Measurements from ENCODE around the gene CYLD.

The CYLD gene

GRCh38 chr16:50741781-50742575, at the start of gene CYLD:
Gene CYLD, plus strand, starts transcription at chr16:50742086. Its CDS starts 7,613 bp downstream, at chr16:50749699.
- DNase-seq: peak; percentile 94 to 99 (median 98)

DNA sequence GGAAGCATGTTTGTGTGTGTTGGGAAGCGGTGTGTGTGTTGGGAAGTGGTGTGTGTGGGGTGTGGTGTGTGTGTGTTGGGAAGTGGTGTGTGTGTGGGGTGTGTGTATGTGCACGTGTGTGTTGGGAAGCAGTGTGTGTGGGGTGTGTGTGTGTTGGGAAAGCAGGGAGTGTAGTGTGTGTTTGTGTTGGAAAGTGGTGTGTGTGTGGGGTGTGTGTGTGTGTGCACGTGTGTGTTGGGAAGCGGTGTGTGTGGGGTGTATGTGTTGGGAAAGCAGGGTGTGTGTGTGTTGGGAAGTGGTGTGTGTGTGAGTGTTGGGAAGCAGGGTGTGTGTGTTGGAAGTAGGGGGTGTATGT, 49.3 kb upstream of the CYLD start:
- no peak for DNase-seq

DNA sequence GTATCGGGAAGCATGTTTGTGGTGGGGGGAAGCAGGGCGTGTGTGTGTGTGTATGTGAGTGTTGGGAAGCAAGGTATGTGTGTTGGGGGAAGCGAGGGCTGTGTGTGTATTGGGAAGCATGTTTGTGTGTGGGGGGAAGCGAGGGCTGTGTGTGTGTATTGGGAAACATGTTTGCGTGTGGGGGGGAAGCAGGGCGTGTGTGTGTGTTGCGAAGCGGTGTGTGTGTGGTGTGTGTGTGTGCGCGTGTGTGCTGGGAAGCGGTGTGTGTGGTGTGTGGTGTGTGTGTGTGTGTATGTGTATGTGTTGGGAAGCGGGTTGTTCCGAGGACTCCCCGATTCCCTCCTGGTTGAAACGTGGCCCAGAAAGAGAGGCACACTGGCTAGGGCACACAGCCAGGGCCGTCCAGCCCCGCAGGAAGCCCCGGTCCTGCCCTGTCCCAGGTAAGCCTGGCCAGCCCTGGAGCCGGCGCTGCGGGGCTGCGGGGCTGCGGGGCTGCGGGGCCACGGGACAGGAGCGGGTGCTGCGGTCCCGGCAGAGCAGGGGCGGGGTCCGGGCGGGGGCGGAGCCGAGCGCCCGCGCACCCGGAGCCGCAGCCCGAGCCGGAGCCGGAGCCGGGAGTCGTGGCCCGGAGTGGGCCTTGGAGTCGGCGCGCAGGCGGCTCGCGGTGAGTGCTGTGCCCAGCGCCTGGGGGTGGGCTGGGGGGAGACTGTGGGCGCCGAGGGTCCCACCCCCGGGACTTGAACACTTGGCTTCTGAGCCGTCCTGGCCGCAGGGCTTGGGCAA, 48.7 kb upstream of the CYLD start, which contains the start of gene NOD2:
TSS of gene NOD2 (plus strand) at position 608 of the 783 bp plus-strand sequence. CDS start 5,890 bp downstream, outside the sequence.
- no peak for DNase-seq

DNA sequence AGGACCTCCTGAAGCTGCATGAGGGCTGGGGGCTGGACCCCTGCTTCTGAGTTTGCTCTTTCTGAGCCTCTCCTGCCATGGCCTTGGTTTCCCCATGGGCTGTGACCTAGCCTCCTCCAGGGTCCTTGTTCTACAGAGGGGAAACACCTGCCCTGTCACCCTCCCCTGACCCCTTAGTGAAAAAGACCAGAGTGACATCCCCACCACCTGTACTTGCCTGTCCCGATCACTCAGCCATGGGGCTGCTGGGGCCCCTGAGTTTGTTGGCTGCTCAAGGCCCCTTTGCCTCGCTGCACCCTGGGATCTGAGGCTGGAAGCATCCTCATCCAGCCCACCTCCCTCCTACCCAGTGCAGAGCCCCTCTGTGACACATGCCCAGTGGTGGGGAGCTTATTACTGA, 47.7 kb upstream of the CYLD start:
- no peak for DNase-seq

- no peak for DNase-seq
Observed at GRCh38 chr16:50695017-50696000, 46.6 kb upstream of the CYLD start.

GRCh38 chr16:50696126-50696525, 45.8 kb upstream of the CYLD start:
- no peak for DNase-seq

- no peak for DNase-seq
Observed at GRCh38 chr16:50696575-50697420, 45.1 kb upstream of the CYLD start.

GRCh38 chr16:50697421-50697715, 44.5 kb upstream of the CYLD start:
- DNase-seq: no peak

GRCh38 chr16:50697881-50698767, 43.8 kb upstream of the CYLD start:
- no peak for DNase-seq

DNA sequence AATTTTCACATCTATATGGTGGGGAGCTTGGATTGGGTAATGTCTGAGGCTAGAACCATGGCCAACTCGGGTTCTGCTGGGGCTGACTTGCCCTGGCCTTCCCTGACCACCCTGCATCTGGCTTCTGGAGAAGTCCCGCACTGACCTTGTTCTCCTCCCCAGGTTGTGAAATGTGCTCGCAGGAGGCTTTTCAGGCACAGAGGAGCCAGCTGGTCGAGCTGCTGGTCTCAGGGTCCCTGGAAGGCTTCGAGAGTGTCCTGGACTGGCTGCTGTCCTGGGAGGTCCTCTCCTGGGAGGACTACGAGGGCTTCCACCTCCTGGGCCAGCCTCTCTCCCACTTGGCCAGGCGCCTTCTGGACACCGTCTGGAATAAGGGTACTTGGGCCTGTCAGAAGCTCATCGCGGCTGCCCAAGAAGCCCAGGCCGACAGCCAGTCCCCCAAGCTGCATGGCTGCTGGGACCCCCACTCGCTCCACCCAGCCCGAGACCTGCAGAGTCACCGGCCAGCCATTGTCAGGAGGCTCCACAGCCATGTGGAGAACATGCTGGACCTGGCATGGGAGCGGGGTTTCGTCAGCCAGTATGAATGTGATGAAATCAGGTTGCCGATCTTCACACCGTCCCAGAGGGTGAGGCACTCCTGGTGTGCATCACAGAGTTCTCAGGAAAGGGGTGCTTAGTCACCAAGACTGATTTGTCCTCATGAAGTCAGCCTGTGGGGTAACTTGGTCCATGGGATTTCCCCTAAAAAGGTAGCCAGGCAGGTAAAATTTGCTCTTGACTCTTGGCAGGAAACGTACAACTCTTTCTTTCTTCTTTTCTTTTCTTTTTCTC, 42.3 kb upstream of the CYLD start:
- DNase-seq: no peak

GRCh38 chr16:50702725-50703124, 39.2 kb upstream of the CYLD start:
- DNase-seq: no peak

- DNase-seq: no peak
Observed at GRCh38 chr16:50704245-50704644, 37.6 kb upstream of the CYLD start.

- no peak for DNase-seq
Observed at GRCh38 chr16:50705436-50706110, 36.3 kb upstream of the CYLD start.

GRCh38 chr16:50706250-50706649, 35.6 kb upstream of the CYLD start:
- no peak for DNase-seq

GRCh38 chr16:50708373-50709060, 33.4 kb upstream of the CYLD start:
- no peak for DNase-seq

DNA sequence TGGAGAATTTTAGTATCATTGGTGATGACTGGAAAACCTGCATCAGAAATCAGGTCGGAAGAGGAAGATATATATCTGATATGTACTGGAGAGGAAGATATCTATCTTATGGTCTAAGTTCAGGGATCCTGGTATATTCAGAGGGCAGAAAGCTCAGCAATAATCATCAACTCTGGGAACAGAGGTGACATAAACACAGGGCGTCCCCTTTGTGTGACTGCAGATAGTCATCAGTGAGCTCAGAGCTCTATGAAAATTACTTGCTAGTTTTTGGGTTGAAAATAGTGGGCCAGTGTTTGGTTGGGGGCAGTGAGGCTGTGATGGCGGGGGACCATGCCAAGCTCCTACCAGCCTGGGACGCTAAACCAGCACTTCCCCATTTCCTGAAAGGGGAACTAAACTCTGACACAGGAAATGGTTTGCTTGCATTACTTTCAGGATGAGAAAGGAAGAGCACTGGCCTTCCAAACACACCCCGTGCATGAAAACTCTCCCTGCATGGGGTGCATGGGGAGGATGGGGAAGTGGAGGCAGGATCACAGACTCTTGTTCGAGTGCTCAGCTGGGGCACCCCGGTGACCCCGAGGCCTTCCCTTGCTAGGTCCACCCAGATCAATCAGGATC, 32.7 kb upstream of the CYLD start:
- no peak for DNase-seq

DNA sequence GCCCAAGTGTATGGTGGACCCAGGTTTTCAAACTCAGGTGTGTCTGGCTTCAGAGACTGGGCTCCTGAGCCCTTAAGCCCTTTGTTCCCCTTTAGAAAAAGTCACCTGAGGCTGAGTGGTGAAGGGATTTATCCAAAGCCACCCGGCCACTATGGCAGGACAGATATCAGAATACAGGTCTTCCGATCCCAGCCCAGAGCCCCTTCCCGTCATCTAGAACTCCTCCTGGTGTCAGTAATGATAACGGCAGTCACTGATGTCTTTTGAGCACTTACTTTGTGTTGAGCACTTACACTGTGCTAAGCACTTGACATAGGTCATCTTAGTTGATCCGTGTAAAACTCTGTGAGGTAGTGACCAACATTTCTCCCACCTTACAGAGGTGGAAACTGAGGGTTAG, 31.9 kb upstream of the CYLD start:
- no peak for DNase-seq

DNA sequence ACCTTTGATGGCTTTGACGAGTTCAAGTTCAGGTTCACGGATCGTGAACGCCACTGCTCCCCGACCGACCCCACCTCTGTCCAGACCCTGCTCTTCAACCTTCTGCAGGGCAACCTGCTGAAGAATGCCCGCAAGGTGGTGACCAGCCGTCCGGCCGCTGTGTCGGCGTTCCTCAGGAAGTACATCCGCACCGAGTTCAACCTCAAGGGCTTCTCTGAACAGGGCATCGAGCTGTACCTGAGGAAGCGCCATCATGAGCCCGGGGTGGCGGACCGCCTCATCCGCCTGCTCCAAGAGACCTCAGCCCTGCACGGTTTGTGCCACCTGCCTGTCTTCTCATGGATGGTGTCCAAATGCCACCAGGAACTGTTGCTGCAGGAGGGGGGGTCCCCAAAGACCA, 30.8 kb upstream of the CYLD start:
- DNase-seq: no peak

All from NCI-H1417 (cell line).